HFF-Myc (cell line): Measurements from ENCODE around the gene VPS51.
"Not testable (repeated sequence)": the region's sequence is repeated elsewhere in the genome, so short reads cannot be mapped to it uniquely, and the experiment has no call there.

ENCODE experiments used
- DNase-seq: peaks from one replicate; pipeline ENCODE4 v3.0.0-alpha.2; 2011; ENCODE audit warnings: low read depth; ENCODE audit errors: extremely low read depth
- H3K4me3 ChIP-seq: replicated peaks from 2 replicates; pipeline ENCODE4 v1.5.1; 2011; ENCODE audit warnings: low read depth, mild to moderate bottlenecking, control low read depth, low read length
- TF ChIP-seq, protein P1 (sequence below): IDR thresholded peaks from 2 replicates; pipeline ENCODE4 v1.5.1; 2012; ENCODE audit warnings: mild to moderate bottlenecking, low read depth, low read length, control low read depth; ENCODE audit errors: missing control alignments

VPS51 gene

GRCh38 chr11:65114538-65115171 is 18.6 kb downstream of the VPS51 start:
- no peak for DNase-seq
- TF ChIP-seq, protein P1, sequence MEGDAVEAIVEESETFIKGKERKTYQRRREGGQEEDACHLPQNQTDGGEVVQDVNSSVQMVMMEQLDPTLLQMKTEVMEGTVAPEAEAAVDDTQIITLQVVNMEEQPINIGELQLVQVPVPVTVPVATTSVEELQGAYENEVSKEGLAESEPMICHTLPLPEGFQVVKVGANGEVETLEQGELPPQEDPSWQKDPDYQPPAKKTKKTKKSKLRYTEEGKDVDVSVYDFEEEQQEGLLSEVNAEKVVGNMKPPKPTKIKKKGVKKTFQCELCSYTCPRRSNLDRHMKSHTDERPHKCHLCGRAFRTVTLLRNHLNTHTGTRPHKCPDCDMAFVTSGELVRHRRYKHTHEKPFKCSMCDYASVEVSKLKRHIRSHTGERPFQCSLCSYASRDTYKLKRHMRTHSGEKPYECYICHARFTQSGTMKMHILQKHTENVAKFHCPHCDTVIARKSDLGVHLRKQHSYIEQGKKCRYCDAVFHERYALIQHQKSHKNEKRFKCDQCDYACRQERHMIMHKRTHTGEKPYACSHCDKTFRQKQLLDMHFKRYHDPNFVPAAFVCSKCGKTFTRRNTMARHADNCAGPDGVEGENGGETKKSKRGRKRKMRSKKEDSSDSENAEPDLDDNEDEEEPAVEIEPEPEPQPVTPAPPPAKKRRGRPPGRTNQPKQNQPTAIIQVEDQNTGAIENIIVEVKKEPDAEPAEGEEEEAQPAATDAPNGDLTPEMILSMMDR = no peak
- H3K4me3 ChIP-seq = no peak overlapping the region

GRCh38 chr11:65115361-65116082 is 19.5 kb downstream of the VPS51 start:
- TF ChIP-seq, protein P1 = no peak
- DNase-seq = no peak
- peak overlapping the region; percentile 94; the same call in 1 of the 2 replicates for H3K4me3 ChIP-seq

DNA sequence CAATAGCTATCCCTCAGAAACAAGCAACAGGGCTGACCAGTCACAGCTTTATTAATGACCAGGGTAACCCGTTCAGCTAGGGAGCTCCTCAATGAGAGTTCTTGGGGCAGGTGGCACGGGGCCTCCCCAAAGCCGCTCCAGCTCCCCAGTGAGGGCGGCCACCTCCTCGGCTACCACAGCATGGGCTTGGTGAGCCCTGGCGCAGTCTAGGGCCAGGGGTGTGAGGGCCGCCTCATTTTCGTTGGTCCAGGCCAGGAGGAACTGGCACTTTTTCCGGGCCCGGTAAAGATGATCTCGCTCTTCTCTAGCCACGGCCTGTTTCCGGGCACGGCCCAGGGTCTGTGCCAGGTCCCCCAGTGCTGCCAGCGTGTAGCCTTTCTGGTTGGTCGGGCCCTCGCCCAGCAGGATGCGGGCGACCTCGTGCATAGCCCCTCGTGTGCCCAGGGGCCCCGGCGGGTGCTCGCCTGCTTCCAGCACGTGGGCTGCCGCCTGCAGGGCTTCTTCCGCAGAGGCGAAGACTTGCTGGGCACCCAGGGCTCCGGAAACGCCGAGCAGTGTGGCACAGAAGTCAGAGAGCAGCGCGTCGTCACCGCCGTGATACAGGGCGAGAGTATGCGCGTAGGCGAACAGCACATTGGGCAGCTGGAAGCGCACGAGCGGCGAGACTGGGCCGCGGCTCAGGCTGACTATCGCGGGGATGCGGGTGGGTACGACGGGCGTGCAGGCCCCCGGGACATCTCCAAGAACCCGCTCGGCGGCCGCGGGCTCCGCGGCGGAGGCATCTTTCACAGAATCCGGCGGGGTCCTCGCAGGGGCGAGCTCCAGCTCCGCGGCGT is 20.6 kb downstream of the VPS51 start:
- DNase-seq = no peak
- TF ChIP-seq, protein P1 = no peak
- peak overlapping the region; percentile 94 for H3K4me3 ChIP-seq

- H3K4me3 ChIP-seq = peak within 1 kb of the TSS; percentile 94
- DNase-seq = peak; percentile 96
- TF ChIP-seq, protein P1 = peak; percentile 91
Observed at GRCh38 chr11:65117206-65118096, 21.4 kb downstream of the VPS51 start, which contains the start of gene ZNHIT2. ZNHIT2 (minus strand) TSS chr11:65117701; CDS start chr11:65117653, 48 bp downstream.

GRCh38 chr11:65118097-65118837 is 22.3 kb downstream of the VPS51 start:
- no peak for DNase-seq
- TF ChIP-seq, protein P1 = no peak
- H3K4me3 ChIP-seq = no peak overlapping the region

DNA sequence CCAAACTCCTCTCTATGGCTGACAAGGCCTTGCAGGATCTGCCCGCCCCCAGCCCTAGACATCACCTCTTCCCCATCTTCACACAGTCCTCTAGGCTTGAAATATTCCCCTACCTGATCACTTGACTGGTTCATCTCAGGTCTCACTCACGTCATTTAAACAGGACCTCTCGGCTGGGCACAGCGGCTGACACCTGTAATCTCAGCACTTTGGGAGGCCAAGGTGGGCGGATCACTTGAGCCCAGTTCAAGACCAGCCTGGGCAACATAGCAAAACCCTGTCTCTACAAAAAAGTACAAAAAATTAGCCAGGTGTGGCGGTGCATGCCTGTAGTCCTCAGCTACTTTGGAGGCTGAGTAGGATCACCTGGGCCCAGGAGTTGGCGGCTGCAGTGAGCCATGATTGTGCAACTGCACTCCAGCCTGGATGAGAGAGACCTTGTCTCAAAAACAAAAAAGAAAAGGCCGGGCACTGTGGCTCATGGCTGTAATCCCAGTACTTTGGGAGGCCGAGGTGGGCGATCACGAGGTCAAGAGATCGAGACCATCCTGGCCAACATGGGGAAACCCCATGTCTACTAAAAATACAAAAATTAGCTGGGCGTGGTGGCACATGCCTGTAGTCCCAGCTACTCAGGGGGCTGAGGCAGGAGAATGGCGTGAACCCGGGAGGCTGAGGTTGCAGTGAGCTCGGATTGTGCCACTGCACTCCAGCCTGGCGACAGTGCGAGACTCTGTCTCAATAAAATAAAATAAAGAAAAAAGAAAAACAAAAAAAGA is 23.1 kb downstream of the VPS51 start:
- not testable (repeated sequence) for DNase-seq, H3K4me3 ChIP-seq
